ENCODE measurements around the gene DHRS1. TPM values are rescaled to one million over a fixed set of nuclear protein-coding genes. Genes with fewer than 3 reads are reported as not detected.
A peak's percentile ranks its signal among the peaks of the same experiment; 100 is the strongest.

DHRS1 gene
- total and polyA plus RNA-seq, 9 of the 15 experiments (the other 6 are each of a cell fraction or from before 2014, with no cell fraction given): 7.3 to 33.6 (median 13.3) TPM

- peak; percentile 36; the same call in 1 of the 2 replicates for TF ChIP-seq REST (IDR thresholded peaks at IDR 0.05; ENCODE audit: borderline replicate concordance)
- TF ChIP-seq REST (CRISPR knock-in tag; IDR thresholded peaks at IDR 0.05; ENCODE audit: low read depth): no peak
- TF ChIP-seq POLR2AphosphoS5 (IDR thresholded peaks at IDR 0.05; ENCODE audit: control insufficient read depth, insufficient read depth, low read depth, low read length): no peak
- no peak for TF ChIP-seq EGR1 (conservative IDR thresholded peaks at IDR 0.05)
- no peak for TF ChIP-seq ZNF707 (CRISPR knock-in tag; conservative IDR thresholded peaks at IDR 0.05)
- no peak for TF ChIP-seq ZBTB9 (CRISPR knock-in tag; IDR thresholded peaks at IDR 0.05)
- TF ChIP-seq ZNF740 (CRISPR knock-in tag; IDR thresholded peaks at IDR 0.05): no peak
- no peak for TF ChIP-seq ZNF740 (tag; IDR thresholded peaks at IDR 0.05)
- TF ChIP-seq RNF219 (CRISPR knock-in tag; IDR thresholded peaks at IDR 0.05): no peak
- peak; percentile 30 for TF ChIP-seq BRD9 (IDR thresholded peaks at IDR 0.05; ENCODE audit: low read depth, partially characterized antibody)
- TF ChIP-seq TAF7 (tag; IDR thresholded peaks at IDR 0.05): no peak
- peak; percentile 50 to 67 (median 54); a peak in 5 of 6 replicates for TF ChIP-seq CTCF (IDR thresholded peaks at IDR 0.05 in 2 of 3, conservative IDR thresholded peaks at IDR 0.05 in 1 of 3; ENCODE audit: insufficient read depth in 2 of 3, low read depth in 1 of 3, low read length in 3 of 3)
Observed at GRCh38 chr14:24297190-24297964, 2.2 kb downstream of the DHRS1 start (continued).

Data from K562 (cell line).